IMR-90 (cell line): ENCODE measurements around the gene ZNF202. TPM values are rescaled to one million over a fixed set of nuclear protein-coding genes. Genes with fewer than 3 reads are reported as not detected.

Experiments
- ATAC-seq: fragments of 200-7000 bp; cut with Tn5 transposase; 2 replicates; pipeline ENCODE4 v1.9.1; 2020; ENCODE audit warnings: low read depth, mild to moderate bottlenecking, moderate library complexity
- BruUV-seq: library from RNA; stranded (reverse); fragments of 400-500 nt; replicated peaks from 2 replicates; lab custom pipeline; 2021; lab: Mats Ljungman, UMichigan
- CTCF ChIA-PET: fragments of 300-600 bp; formaldehyde crosslinking; extraction: SDS; loops from one replicate; lab custom pipeline; 2021; ENCODE audit warnings: antibody characterized with exemption; lab: Yijun Ruan, JAX
- POLR2A ChIA-PET: fragments of 300-600 bp; sonication (Branson Sonifier 250); formaldehyde crosslinking; loops from one replicate; lab custom pipeline; 2022; ENCODE audit warnings: antibody characterized with exemption; ENCODE audit not compliant: unreplicated experiment; lab: Charles Lee
- DNase-seq: peaks from one replicate; pipeline ENCODE4 v3.0.0; 2013
- H2AFZ ChIP-seq: replicated peaks from 2 replicates; pipeline ENCODE3; 2013; ENCODE audit warnings: low read length, mild to moderate bottlenecking; ENCODE audit not compliant: poor library complexity
- H2AK5ac ChIP-seq: 2 replicates; pipeline ENCODE4 v1.6.1; 2013; ENCODE audit warnings: low read depth, low read length, inconsistent platforms
- H2AK9ac ChIP-seq: replicated peaks from 2 replicates; pipeline ENCODE3; 2013; ENCODE audit warnings: mild to moderate bottlenecking, low read depth, low read length, moderate library complexity; ENCODE audit not compliant: poor library complexity
- H2BK120ac ChIP-seq: 2 replicates; pipeline ENCODE4 v1.6.1; 2013; ENCODE audit warnings: low read depth, low read length, inconsistent platforms
- H2BK15ac ChIP-seq: 3 replicates; pipeline ENCODE4 v1.6.1; 2013; ENCODE audit warnings: low read depth, low read length, inconsistent platforms
- H2BK20ac ChIP-seq: 2 replicates; pipeline ENCODE4 v1.6.1; 2013; ENCODE audit warnings: low read depth, mild to moderate bottlenecking, inconsistent platforms, low read length, moderate library complexity
- H2BK5ac ChIP-seq: 2 replicates; pipeline ENCODE4 v1.6.1; 2013; ENCODE audit warnings: mild to moderate bottlenecking, low read depth, low read length, inconsistent platforms; ENCODE audit not compliant: poor library complexity, severe bottlenecking
- H3K14ac ChIP-seq: replicated peaks from 2 replicates; pipeline ENCODE4 v1.6.1; 2013; ENCODE audit warnings: low read depth, low read length, inconsistent platforms
- H3K18ac ChIP-seq: 2 replicates; pipeline ENCODE4 v1.6.1; 2013; ENCODE audit warnings: low read depth, low read length, control low read depth
- H3K23ac ChIP-seq: 2 replicates; pipeline ENCODE4 v1.6.1; 2013; ENCODE audit warnings: low read depth, low read length, inconsistent platforms
- H3K27ac ChIP-seq: 2 replicates; pipeline ENCODE4 v1.5.1; 2013; ENCODE audit warnings: mild to moderate bottlenecking, control low read depth, low read length; ENCODE audit not compliant: insufficient read depth
- H3K27me3 ChIP-seq: 2 replicates; pipeline ENCODE4 v1.6.1; 2013; ENCODE audit warnings: low read length; ENCODE audit not compliant: control insufficient read depth, insufficient read depth
- H3K36me3 ChIP-seq: 2 replicates; pipeline ENCODE4 v1.6.1; 2013; ENCODE audit warnings: low read length, mixed read lengths; ENCODE audit not compliant: control insufficient read depth, insufficient read depth
- H3K4ac ChIP-seq: 2 replicates; pipeline ENCODE4 v1.6.1; 2013; ENCODE audit warnings: low read depth, low read length, inconsistent platforms
- H3K4me1 ChIP-seq: 2 replicates; pipeline ENCODE4 v1.6.1; 2013; ENCODE audit warnings: low read length, mixed read lengths; ENCODE audit not compliant: control insufficient read depth, insufficient read depth
- H3K4me2 ChIP-seq: 2 replicates; pipeline ENCODE4 v1.6.1; 2013; ENCODE audit warnings: low read depth, mild to moderate bottlenecking, control low read depth, low read length, moderate library complexity
- H3K4me3 ChIP-seq: 2 replicates; pipeline ENCODE4 v1.5.1; 2013; ENCODE audit warnings: low read depth, mild to moderate bottlenecking, control low read depth, low read length, moderate library complexity; ENCODE audit not compliant: insufficient read depth
- H3K56ac ChIP-seq: 2 replicates; pipeline ENCODE4 v1.6.1; 2013; ENCODE audit warnings: low read length, inconsistent platforms; ENCODE audit not compliant: insufficient read depth; ENCODE audit errors: extremely low read depth
- H3K79me1 ChIP-seq, 2 experiments: 2 replicates each; pipeline ENCODE4 v1.6.1; 2013; ENCODE audit warnings: low read length in 2 of 2, inconsistent platforms in 1 of 2, low read depth in 1 of 2
- H3K9ac ChIP-seq: 2 replicates; pipeline ENCODE4 v1.6.1; 2013; ENCODE audit warnings: low read depth, low read length, control low read depth
- H3K9me1 ChIP-seq: 2 replicates; pipeline ENCODE4 v1.6.1; 2013; ENCODE audit warnings: low read length, inconsistent platforms; ENCODE audit not compliant: insufficient read depth
- H3K9me3 ChIP-seq: 2 replicates; pipeline ENCODE4 v1.6.1; 2013; ENCODE audit warnings: low read length; ENCODE audit not compliant: control insufficient read depth, insufficient read depth
- H4K20me1 ChIP-seq: 2 replicates; pipeline ENCODE4 v1.6.1; 2013; ENCODE audit warnings: low read length, inconsistent platforms; ENCODE audit not compliant: insufficient read depth
- H4K5ac ChIP-seq: 2 replicates; pipeline ENCODE4 v1.6.1; 2013; ENCODE audit warnings: mild to moderate bottlenecking, low read depth, low read length, control low read depth
- H4K8ac ChIP-seq, 2 experiments: 2 replicates each; pipeline ENCODE4 v1.6.1; 2013; ENCODE audit warnings: low read depth in 2 of 2, low read length in 2 of 2, control low read depth in 1 of 2, inconsistent platforms in 1 of 2
- H4K91ac ChIP-seq: 2 replicates; pipeline ENCODE4 v1.6.1; 2013; ENCODE audit warnings: low read depth, low read length, inconsistent platforms; ENCODE audit not compliant: insufficient read depth
- CEBPB ChIP-seq: IDR thresholded peaks from 2 replicates; pipeline ENCODE4 v1.6.1; 2012; ENCODE audit warnings: low read depth, low read length, improper control_type of control experiment
- WGBS, 2 experiments: methylation state at CpG; one replicate each; pipeline versions ENCODE4 v1.1.5 to v1.1.7; 2013; ENCODE audit warnings: missing lambda C conversion rate in 2 of 2; ENCODE audit not compliant: insufficient read length in 1 of 2; ENCODE audit errors: extremely low coverage in 2 of 2; 5-methylcytosine and 5-hydroxymethylcytosine counted together
- dilution Hi-C: fragments of 300-500 bp; cut with HindIII; formaldehyde crosslinking; loops from one replicate; pipeline ENCODE4 v1.14.3; 2018; ENCODE audit warnings: low sequenced_read_pairs; ENCODE audit not compliant: unreplicated experiment
- in situ Hi-C: fragments of 300-500 bp; cut with MboI; formaldehyde crosslinking; loops from 3 replicates; pipeline ENCODE4 v1.14.3; 2019; ENCODE audit warnings: low sequenced_read_pairs, inconsistent platforms, mixed read lengths
- intact Hi-C: fragments of 100-400 bp; cut with micrococcal nuclease; formaldehyde crosslinking; loops from 2 replicates; pipeline ENCODE4 v1.10.0; 2022
- polyA plus RNA-seq, 3 experiments: library from polyadenylated mRNA; depleted of rRNA; stranded (reverse); fragments of >200 nt; gene quantifications; 2 replicates each; pipeline ENCODE4 v1.2.3, GENCODE V29; 2012; ENCODE audit warnings: low replicate concordance in 1 of 3
- total RNA-seq: library from RNA; depleted of rRNA; stranded (reverse); fragments of >200 nt; gene quantifications from 2 replicates; pipeline ENCODE4 v1.2.3, GENCODE V29; 2012

The ZNF202 gene
- total and polyA plus RNA-seq, 2 of the 4 experiments (the other 2 are of a cell fraction): 7.7 to 8.2 TPM

DNA sequence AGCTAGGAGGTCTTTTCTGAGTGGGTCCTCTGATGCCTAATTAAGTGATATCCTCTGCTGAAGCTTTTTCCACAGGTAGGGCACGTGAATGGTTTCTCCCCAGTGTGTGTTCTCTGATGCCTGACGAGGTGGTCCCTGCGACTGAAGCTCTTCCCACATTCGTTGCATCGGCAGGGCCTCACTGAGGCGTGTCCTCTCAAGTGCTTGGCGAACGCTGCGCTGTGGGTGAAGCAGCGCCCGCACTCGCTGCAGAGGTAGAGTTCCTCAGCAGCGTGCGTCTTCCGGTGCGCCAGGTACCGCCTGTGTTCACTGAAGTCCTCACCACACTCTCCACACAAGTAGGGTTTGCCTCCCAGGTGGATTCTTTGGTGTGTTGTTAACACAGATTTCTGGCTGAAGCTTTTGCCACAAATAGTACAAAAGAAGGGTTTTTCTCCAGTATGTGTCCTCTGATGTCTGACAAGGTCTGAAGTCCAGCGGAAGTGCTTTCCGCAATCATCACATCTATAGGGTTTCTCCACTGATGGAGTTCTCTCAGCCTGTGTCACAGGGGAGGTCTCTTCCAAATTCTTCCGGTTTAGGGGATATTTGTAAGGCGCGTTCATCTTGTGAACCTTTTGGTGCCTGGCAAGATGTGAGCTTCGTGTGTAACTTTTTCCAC is 15.3 kb downstream of the ZNF202 start:
- H4K5ac ChIP-seq: no peak overlapping the region
- H4K20me1 ChIP-seq: no peaks in the 10 kb centered on the region
- no peak overlapping the region for H2BK20ac ChIP-seq
- no peak overlapping the region for H4K8ac ChIP-seq
- H3K9me1 ChIP-seq: peaks cover 6% of the 10 kb centered on the region; the same call in 1 of the 2 replicates
- ChIA-PET POLR2A (no interaction called here), CTCF (no interaction called here)
- no peak overlapping the region for H3K27ac ChIP-seq
- TF ChIP-seq CEBPB: no peak
- no peak overlapping the region for H3K23ac ChIP-seq
- no peaks in the 10 kb centered on the region for H3K4me1 ChIP-seq
- H2AK9ac ChIP-seq: no peak overlapping the region
- no peak overlapping the region for H2AFZ ChIP-seq
- no peak for ATAC-seq
- 0 out of 4 replicates have a peak, but pooled peaks cover 4 to 9% of the 10 kb centered on the region in 2 experiments for H3K79me1 ChIP-seq
- in situ Hi-C loops (no loop called here), dilution Hi-C loops (no loop called here), intact Hi-C loops (no loop called here)
- no peak overlapping the region for H3K4me3 ChIP-seq
- H3K18ac ChIP-seq: no peak overlapping the region
- H4K91ac ChIP-seq: no peak overlapping the region
- no peak overlapping the region for H3K4ac ChIP-seq
- no peak for DNase-seq
- H3K9me3 ChIP-seq: 0 out of 2 replicates have a peak, but pooled peaks cover 2% of the 10 kb centered on the region
- H2BK5ac ChIP-seq: no peak overlapping the region
- TSS peak; percentile 39 for BruUV-seq
- no peak overlapping the region for H2BK120ac ChIP-seq
- H3K36me3 ChIP-seq: peaks cover 53% of the 10 kb centered on the region
- H3K56ac ChIP-seq: no peak overlapping the region
- H2AK5ac ChIP-seq: no peak overlapping the region
- H3K4me2 ChIP-seq: no peak overlapping the region
- 100% methylated on average over 10 of the region's 23 CpGs; no CpG with 5 or more reads in 1 of the 2 experiments for WGBS, 2 experiments
- H3K9ac ChIP-seq: no peak overlapping the region
- no peak overlapping the region for H3K14ac ChIP-seq
- H3K27me3 ChIP-seq: no peaks in the 10 kb centered on the region
- H2BK15ac ChIP-seq: no peak overlapping the region
